ACHN (cell line): ENCODE data around the gene PDZD2.
"Not testable (repeated sequence)": the region's sequence is repeated elsewhere in the genome, so short reads cannot be mapped to it uniquely, and the experiment has no call there.

Experiments used
- DNase-seq: peaks from one replicate; pipeline ENCODE4 v3.0.0-alpha.2; 2015
- in situ Hi-C: cut with HindIII; loops from 2 replicates; pipeline ENCODE4 v1.10.0; 2017; ENCODE audit warnings: low sequenced_read_pairs, low pct_ligation_motif_present, low pct_unique_long_range_greater_than_20kb

Gene PDZD2

DNA sequence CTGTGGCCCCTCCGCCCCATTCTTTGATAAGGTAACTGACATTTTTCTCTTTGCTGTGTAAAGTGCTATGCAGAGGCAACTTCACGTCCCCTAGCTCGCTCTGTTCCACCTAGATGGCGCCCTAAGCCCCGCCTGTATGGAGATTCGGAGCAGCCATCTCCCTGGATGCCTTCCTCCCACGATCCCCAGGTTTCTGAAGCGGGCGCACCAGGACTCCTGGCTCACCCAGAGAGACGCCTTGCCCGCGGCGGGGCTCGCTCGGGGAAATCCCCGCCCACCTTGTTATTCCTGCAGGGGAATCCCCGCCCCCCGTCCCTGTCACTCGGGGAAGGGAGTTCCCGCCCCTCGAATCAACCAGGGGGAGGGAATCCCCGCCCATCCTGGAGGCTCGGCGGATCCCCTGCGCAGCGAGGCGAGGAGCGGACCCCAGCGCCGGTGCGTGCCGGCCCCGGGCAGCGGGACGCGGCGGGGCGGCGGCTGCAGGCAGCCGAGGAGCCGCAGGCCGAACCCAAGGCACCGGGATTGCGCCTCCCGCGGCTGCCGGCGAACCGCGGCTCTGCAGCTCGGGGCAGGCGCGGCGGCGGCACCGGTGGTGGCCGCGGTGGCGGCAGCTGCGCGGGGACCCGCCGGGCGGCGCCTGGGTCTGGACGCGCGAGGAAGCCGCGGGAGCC lies at the start of gene PDZD2:
Gene PDZD2 (plus strand): TSS at position 384 of the 671 bp plus-strand sequence.
- DNase-seq, result peak; percentile 47
- in situ Hi-C loops, result no loop called here

DNA sequence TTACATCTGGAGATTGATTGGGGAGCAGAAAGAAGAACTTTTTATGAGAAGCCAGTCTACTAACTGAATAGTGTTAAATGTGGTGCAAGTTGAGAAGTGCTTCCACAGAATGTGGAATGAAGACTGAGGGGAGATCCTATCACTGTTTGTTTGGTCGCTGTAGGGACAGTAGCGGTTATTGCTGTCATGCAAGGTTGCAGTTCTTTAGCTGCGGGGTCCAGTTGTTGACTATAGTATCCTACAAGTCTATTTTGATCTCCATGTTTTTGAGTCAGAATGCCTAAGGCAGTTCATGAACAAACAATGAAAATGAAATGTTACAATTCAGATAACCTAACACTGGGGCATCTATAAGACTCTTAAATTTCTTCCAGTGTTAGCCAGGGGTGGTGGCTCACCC lies 45.3 kb upstream of the PDZD2 start:
- in situ Hi-C loops, result no loop called here

DNA sequence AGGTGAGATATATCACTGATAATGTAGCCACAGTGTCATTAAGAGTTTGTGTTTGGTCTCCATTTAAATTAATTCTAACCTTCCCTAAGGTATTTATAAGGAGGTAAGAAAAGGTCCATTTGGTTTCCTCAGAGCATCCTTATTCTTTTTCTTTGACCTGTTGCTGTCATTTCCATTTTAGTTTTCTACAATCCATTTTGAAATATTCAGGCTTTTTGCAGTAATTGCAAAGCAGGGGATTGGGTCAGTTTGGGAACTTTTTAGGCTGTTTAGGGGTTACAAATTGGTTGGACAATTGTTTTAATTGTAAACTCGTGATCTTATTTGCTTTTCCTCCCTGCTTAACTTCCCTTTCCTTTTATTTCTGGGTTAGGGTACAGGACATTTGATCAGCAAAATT lies 42.6 kb upstream of the PDZD2 start:
- in situ Hi-C loops, result no loop called here
- DNase-seq, result no peak

More for the DNA sequence above, 45.3 kb upstream of the PDZD2 start:
- no peak for DNase-seq

DNA sequence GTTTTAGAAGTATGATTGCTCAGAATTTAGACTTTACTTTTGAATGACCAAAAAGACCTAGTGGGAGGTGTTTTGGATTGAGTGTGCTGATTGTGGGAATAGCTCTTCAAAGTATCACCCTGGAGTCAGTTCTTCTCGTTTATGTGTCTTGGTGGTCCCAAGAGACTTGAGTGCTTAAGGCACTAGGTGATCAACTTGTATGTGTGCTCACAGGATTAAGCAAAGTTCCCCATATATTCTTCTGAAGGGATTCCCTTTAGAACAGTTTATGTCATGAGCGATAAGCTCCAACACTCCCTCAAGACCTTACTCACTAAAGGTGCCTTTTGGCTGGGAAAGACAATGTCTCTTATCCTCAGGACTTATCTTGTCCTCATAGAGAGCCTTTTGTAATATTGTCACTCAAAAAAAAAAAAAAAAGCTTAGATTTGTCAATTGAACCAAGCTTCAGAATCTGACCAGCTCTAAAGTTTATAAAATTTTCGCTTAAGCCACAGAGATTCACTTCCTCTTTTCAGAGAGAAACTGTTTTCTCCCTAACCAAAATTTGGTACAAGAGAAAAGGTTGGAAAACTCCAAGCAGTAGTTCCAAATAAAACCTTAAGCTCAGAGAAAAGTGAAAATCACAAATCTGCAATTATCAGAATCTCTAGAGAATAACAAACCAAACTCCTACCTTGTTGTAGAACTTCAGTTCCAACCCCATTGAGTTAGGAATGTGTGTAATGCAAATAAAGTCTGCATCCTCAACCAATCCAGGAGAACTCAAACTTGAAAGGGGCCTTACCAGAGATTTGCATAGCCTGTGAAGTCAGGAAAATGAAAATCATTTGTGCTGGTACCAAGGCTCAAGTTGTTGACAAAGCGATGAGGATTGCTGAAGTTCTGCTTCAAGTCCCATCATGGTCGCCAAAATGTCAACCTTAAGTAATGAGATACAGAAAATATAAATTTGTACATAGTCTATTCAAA lies 40.0 kb upstream of the PDZD2 start:
- DNase-seq, result no peak
- in situ Hi-C loops, result no loop called here

DNA sequence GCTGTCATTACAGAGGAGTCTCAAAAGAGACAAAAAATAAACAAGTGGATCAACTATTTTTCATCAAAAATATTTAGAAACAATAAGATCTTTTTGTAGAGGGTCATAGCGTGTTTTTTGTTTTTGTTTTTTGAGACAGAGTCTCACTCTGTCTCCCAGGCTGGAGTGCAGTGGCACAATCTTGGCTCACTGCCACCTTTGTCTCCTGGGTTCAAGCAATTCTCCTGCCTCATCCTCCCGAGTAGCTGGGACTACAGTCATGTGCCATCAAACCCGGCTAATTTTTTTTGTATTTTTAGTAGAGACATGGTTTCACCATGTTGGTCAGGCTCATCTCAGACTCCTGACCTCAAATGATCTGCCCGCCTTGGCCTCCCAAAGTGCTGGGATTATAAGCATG lies 36.6 kb upstream of the PDZD2 start:
- DNase-seq, in situ Hi-C loops: not testable (repeated sequence)

DNA sequence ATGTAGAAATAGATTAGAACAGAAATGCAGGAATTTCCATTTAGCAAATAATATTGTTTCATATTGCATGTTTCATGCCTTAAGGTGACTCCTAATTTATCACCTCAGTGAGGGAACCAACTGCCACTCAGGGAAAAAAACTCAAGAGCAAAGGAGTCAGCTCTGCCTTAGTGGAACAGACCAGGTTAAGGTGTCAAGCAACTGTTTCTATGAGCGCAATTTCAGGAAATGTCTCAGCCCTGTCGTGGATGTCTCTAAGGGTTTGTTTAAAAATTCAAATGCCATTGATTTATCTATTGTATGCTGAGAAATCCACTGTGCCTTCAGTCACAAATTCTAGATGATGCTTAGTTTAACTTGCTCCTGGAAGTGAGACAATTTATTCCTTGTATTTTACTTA lies 34.7 kb upstream of the PDZD2 start:
- no peak for DNase-seq
- in situ Hi-C loops, result no loop called here

DNA sequence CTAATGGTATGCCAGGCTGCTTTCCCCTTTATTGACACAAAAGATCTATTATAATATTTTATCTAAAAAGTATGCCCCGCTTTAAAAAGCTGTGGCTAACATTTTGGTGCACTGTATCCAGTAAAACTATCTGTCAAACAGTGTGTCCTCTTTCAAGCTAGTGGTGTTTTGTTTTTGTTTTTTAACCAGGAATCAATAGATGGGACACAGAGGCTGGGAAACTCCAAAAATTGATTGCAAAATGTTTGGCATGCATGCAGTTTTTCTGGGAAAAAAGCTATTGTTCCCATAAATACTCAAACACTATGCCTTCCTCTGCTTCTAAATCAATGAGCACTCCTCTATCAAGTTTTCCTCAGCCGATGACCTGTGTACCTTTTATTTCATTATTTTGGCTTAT lies 34.3 kb upstream of the PDZD2 start:
- DNase-seq, result no peak
- in situ Hi-C loops, result no loop called here

DNA sequence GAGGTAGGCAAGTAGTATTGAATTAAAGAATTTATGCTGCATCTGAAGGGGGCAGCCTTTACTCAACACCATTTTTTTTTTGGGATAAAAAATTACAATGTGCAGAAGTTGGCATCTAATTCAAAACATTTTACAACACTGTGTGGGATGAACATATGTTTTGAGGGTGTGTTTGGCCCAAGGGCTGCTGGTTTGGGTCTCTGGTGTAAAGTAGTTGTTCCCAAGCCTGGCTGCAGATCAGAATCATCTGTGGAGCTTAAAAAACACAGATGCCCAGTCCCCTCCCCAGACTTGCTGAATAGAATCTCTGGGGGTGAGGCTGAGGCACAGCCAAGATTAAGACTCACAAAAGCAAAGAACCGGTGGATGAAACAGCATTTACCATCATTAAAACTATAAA lies 33.0 kb upstream of the PDZD2 start:
- DNase-seq, result no peak
- in situ Hi-C loops, result no loop called here

DNA sequence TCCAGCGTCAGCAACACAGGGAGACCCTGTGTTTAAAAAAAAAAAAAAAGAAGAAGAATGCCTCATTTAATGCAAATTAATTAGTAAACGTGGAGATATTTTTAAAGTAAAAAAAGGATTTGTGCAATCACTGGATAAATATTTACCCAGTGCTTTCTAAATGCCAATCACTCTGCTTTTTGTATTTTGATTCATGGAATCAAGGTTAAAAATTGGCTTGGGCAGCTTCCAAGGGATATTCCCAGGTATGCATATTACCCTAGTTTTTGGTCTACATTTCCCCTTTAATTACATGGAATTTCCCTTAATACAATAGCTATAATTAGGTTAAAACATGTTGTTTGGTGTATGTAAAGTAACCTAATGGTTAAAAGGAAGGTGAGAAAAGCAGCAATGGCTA lies 31.4 kb upstream of the PDZD2 start:
- in situ Hi-C loops, result no loop called here
- DNase-seq, result no peak

DNA sequence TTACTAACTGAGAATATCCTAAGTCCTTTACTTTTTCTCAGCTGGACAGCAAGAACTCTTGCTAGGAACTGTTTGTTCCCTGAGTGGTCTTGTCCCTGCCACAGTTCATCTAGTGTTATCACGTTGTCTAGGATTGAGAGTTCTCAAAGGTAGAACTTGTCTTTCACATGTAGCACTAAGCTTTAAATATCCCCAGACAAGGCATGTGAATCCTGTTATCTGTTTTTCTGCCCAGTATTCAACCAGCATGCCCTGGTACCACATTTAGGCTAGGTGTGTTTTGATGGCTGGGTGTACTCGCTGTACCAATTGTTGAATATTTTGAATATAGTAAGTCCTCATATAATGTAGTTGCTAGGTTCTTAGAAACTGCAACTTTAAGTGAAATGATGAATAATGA lies 27.9 kb upstream of the PDZD2 start:
- no peak for DNase-seq
- in situ Hi-C loops, result no loop called here

DNA sequence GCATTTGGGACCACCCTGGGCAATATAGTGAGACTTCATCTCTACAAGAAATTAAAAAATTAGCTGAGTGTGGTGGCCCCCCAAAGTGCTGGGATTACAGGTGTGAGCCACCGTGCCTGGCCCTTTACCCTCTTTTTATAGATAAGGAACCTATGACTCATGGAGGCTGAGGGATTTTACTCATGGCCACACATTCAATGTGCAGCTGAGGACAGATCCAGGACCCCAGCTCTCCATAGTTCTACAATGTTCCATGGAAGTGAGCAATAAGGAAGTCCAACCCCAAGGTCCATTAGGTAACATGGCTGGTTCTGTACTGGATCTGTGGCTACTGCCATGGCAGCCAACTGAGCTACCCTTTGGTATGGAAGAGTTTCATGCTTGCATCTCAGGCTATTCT lies 25.3 kb upstream of the PDZD2 start:
- DNase-seq, result no peak
- in situ Hi-C loops, result no loop called here

DNA sequence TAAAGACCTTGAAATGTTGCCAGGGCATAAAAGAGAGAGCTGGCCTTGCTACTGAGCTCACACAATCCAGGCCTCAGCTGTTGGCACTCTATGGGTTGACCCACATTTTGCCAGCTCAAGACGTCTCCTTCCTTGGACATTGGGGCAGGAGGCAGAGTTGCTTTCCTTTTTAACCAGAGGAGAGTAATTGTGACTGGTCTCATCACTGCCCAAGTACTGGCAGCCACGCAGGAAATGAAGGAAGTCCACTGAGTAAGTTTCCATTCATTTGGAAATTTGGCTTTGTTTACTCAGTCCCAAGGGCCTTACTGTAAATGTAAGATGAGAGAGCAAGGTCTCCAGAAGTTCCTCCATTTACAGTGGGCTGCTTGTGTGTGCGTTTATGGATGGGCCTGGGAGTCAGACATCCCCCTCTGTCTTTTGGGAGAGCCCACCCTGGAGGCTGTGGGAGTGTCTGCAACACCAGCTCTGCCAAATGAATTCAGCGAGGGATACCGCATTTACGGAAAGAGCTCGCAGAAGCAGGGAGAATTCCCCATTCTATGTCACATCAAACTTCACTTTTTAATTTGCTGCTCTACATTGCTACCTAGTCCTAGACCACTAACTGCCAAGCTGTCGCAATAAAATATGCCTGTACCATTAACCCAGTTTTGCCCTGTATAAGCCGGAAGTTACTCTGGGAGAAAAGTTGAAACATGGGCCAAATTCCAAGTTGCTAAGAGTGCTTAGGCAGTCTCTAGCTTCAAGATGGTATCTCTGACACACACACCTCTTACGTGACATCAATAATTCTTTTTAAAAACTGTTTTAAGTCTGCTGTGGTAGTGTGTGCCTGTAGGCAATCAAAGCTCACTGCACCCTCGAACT lies 24.5 kb upstream of the PDZD2 start:
- in situ Hi-C loops, result no loop called here
- DNase-seq, result no peak

DNA sequence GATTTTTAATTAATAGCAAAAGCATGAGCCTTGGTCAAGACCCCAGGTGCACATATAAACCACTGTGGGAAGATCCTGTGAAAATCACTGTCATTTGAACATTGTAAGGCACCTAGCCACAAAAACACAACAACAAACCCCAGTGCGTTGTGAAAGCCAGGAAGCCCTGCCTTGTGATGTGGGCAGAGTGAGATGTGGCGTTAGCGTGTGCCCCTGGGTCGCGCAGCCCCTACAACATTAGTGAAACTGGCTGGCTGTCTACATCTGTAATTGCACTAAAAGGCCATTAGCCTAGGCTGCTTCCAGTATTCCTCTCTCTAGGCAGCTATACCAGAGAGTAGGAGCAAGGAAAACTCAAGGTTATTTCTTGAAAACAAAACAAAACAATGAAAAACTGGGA lies 21.1 kb upstream of the PDZD2 start:
- in situ Hi-C loops, result no loop called here
- no peak for DNase-seq

DNA sequence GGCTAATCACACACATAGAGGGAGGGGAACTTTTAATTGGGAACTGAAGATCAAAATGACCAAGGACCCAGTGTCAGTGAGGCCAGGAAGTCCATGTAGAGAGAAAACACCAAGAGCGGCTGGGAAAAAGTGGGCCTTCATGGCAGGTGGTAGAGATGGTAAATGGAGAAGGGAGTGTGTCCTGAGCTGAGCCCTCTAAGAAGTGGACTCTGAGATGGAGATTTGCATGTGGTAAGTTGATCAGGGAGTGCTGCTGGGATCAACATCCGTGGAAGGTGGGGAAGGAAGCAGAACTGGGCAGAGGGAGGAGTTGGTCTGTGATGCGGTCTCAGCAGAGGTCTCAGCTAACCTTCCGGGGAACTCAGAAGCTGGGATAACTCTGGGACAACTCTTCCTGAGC lies 18.9 kb upstream of the PDZD2 start:
- in situ Hi-C loops, result no loop called here
- no peak for DNase-seq

DNA sequence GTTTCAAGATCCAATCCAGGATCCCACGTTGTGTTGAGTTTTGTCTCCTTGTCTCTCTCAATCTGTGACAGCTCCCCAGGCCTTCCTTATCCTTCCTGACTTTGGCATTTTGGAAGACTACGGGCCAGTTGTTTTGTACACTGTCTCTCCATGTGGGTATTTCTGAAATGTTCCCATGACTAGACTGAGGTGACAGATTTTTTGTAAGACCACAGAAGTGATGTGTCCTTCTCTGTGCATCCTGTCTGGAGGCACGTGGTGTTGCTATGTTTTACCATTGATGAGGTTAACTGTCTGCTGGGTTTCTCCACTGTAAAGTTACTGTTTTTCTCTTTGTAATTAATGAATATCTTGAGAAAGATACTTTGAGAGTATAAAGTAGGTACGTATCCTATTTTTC lies 15.7 kb upstream of the PDZD2 start:
- no peak for DNase-seq
- in situ Hi-C loops, result no loop called here

DNA sequence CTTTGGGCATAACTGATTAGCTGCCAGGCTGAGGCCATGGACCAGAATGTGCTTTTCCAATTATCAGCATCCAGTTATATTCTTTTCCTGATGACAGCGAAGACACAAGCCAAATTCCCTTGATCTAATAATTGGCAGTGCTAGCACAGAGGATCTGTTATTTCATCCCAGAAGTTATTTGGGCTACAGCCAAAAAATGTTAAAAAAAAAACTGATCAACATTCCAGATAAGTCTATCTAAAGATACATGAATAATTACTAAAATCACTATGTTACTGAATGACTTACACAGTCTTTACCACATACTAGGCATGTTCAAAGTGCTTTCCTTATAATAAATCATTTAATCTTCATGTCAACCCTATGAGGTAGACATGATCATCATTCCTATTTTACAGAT lies 13.5 kb upstream of the PDZD2 start:
- in situ Hi-C loops, result no loop called here
- DNase-seq, result no peak

DNA sequence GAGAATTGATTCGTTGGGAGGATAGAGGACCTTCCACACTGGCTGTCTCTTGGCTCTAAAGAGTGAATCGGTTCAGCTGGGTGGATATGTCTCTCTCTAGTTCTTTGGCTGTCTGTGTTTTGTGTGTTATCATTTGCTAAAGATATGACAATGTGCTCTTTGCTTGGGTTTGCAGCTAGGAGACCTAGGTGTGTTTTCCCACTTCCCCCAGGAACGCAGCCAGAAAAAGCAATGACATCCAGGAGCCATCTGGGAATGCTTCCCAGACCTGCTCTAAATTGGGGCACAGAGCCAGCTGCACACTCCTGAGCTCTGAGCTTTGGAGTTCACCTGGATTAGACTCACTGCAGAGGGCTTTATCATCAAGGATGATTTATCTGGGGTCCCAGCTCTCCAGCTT lies 12.8 kb upstream of the PDZD2 start:
- in situ Hi-C loops, result no loop called here
- no peak for DNase-seq

DNA sequence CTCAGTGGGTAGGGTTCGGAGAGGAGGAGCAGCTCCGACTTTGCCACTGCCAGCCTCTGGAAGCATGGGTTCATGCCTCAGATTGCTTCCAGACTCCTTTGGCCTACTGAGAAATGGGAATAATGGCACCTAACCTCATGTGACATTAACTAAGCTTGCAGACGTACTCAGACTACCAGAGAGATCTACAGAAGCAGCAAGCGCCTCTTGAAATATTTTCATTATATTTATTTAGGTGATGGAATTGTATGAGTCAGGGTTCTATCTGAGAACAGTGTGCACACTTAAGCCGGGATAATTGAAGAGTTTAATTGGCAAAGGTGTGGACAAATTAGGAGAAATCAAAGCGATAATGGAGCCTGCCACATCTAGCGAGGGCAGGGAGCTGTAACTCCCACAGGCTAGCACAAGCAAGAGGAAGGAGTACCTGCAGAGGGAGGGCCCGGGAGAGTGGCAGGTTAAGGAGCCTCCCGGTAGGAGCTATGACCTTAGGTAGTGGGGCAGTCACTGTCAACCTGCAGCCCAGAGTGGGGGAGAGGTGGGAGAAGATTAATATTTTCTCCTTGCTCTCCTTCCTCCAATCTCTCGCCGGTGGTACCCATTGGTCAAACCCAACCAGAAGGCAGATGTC lies 12.2 kb upstream of the PDZD2 start:
- no peak for DNase-seq
- in situ Hi-C loops, result no loop called here

DNA sequence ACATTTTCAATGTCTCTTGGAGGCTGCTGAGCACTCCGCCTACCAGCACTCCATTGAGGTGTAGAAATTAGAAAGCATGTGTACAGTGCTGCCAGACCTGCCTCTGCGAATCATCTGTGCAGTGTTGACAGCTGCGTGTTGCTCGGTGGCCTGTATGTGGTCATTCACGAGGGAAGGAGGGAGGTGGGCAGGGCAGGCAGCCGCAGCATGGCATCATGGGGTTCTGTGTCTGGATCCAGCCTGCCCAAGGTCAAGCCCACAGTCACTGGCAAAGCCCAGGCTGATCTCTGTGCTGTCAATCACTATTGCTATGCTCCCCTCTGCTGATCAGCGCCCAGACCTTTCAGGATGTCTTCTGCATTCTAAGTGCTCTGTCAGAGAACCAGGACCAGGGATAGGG lies 8.0 kb upstream of the PDZD2 start:
- DNase-seq, result no peak
- in situ Hi-C loops, result no loop called here
